H1 (cell line): ENCODE measurements around the gene CD300A. TPM values are rescaled to one million over a fixed set of nuclear protein-coding genes. Genes with fewer than 3 reads are reported as not detected.

Experiments
- CHD7 ChIP-seq: fragments of 300-600 bp; sonication (generic); IDR thresholded peaks from 2 replicates; pipeline ENCODE4 v1.7.1; 2012; ENCODE audit warnings: low read length, moderate library complexity, mild to moderate bottlenecking, inconsistent platforms; ENCODE audit not compliant: insufficient replicate concordance
- CTBP2 ChIP-seq: IDR thresholded peaks from 2 replicates; pipeline ENCODE4 v1.7.0; 2011; ENCODE audit warnings: borderline replicate concordance, mild to moderate bottlenecking, moderate library complexity, mixed read lengths, low read length; ENCODE audit not compliant: insufficient read depth, insufficient read length
- EP300 ChIP-seq, 2 experiments: IDR thresholded peaks; 1 replicate in 1 of 2; 2 replicates in 1 of 2; pipeline ENCODE4 v1.6.1; 2011 to 2012; ENCODE audit warnings: low read depth in 2 of 2, low read length in 2 of 2, mild to moderate bottlenecking in 2 of 2, borderline replicate concordance in 1 of 2, inconsistent platforms in 1 of 2, moderate library complexity in 1 of 2
- FOSL1 ChIP-seq: IDR thresholded peaks from 2 replicates; pipeline ENCODE4 v1.6.1; 2011; ENCODE audit warnings: mild to moderate bottlenecking, low read depth, low read length, moderate library complexity; ENCODE audit not compliant: insufficient read depth
- KDM4A ChIP-seq: IDR thresholded peaks from one replicate; pipeline ENCODE4 v1.7.1; 2012; ENCODE audit warnings: low read depth, mild to moderate bottlenecking, moderate library complexity, low read length, inconsistent platforms; ENCODE audit not compliant: severe bottlenecking
- TCF12 ChIP-seq: IDR thresholded peaks from 2 replicates; pipeline ENCODE4 v1.6.1; 2011; ENCODE audit warnings: low read depth, mild to moderate bottlenecking, low read length
- polyA plus RNA-seq, 7 experiments: library from polyadenylated mRNA; depleted of rRNA in 3 of 7; stranded (reverse) in 5 of 7; unstranded in 2 of 7; fragments of >200 nt in 5 of 7; fragments of 200-250 nt in 2 of 7; gene quantifications; 1 replicate in 5 of 7; 2 replicates in 1 of 7; 4 replicates in 1 of 7; pipeline versions ENCODE4 v1.2.1 to v1.2.3, GENCODE V29; 2011 to 2013; ENCODE audit warnings: missing spikeins in 2 of 7, mixed read lengths in 2 of 7
- total RNA-seq: library from RNA; stranded (reverse); fragmentation: NEBNext Ultra II Directional; extraction: Animal tissue kit (Norgen Biotek cat#: 25700); gene quantifications from 2 replicates; pipeline ENCODE4 v1.2.1, GENCODE V29; 2021

Gene CD300A
- total and polyA plus RNA-seq, 2 of the 8 experiments (the other 6 are each of a cell fraction or from before 2014, with no cell fraction given): 0.52 to 1.3 TPM

DNA sequence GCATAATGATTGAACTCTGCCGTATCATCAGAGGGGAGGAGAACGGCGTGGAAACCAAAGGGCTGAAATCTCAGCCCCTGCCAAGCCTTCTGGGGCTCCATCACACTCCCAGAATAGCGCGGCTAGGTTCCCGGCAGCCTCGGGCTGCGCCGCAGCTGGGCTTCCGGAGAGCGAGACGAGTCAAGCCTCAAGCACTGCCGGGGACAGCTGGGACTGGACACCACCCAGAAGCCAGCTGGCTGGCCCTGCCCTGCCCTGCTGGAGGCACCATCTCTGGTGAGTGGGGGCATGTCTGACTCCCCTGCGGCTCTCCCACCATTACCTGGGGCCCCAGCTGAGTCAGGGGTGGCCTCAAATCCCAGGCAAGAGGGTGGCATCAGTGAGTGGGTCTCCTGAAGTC, 41.8 kb upstream of the CD300A start (continued):
- no peak for TF ChIP-seq CHD7
- no peak for TF ChIP-seq KDM4A
- TF ChIP-seq CTBP2: no peak
- no peak for TF ChIP-seq FOSL1
- TF ChIP-seq TCF12: no peak
- TF ChIP-seq EP300 (IDR thresholded peaks at IDR 0.05; ENCODE audit: borderline replicate concordance in 1 of 2, low read depth in 2 of 2, low read length in 2 of 2): no peak
